Measurements from ENCODE around the gene SRSF12. TPM values are rescaled to one million over a fixed set of nuclear protein-coding genes. Genes with fewer than 3 reads are reported as not detected.
"Not testable (repeated sequence)": the region's sequence is repeated elsewhere in the genome, so short reads cannot be mapped to it uniquely, and the experiment has no call there.

SRSF12 gene
- total RNA-seq, 2 experiments from 2014 or later: 0.15 TPM; not detected in 1

DNA sequence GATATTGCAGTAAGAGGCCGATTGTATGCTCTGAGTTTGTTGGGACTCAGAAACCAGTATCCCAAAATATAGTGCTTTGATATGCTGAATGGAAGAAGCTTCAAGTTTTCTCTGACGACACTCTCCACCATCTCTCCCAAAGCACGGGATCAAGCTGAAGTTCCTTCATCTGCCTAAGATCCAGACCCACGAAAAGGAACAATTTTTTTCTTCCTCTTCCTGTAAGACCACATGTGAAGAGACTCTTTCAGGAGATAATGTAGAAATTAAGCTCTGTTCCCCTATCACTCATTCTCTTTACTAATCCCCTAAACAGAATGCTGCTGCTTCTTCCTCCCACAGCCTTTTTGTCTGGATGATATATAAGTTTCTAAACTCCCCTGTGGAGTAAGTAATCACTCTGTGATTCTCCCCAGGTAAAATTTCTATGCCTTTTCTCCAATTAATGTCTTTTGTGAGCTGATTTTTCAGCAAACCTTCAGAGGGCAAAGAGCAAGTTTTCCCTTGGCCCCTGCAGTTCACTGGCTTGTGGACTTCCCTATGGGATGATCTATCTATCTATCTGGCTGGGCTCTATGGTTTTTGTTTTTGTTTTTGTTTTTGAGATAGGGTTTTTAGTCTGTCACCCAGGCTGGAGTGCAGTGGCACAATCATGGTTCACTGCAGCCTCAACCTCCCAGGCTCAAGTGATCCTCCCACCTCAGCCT, 50.8 kb downstream of the SRSF12 start:
- Mint-ChIP-seq H3K36me3 (ENCODE audit: low read depth) (no peaks in the 10 kb centered on the region), H3K4me3 (no peak overlapping the region), H3K27me3 (ENCODE audit: low read depth) (no peaks in the 10 kb centered on the region), H3K4me1 (ENCODE audit: low read depth) (no peaks in the 10 kb centered on the region), H3K27ac (no peak overlapping the region), H3K9me3 (no peaks in the 10 kb centered on the region)
- intact Hi-C loops (cut with micrococcal nuclease): no loop called here
- no peak for DNase-seq
- CTCF ChIA-PET: interaction anchor here (1.2 kb wide), 2 partner anchors 13 to 103 kb away, joined by 3 read pairs; partner anchors contain the start of gene PNRC1

DNA sequence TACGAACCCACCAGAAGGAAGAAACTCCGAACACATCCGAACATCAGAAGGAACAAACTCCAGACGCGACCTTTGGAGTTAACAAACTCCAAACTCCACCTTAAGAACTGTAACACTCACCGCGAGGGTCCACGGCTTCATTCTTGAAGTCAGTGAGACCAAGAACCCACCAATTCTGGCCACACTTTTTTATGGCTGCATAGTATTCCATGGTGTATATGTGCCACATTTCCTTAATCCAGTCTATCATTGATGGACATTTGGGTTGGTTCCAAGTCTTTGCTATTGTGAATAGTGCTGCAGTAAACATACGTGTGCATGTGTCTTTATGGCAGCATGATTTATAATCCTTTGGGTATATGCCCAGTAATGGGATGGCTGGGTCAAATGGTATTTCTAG, 51.8 kb downstream of the SRSF12 start:
- intact Hi-C loops (cut with micrococcal nuclease); H3K27ac Mint-ChIP-seq; H3K4me3 Mint-ChIP-seq; DNase-seq; H3K36me3 Mint-ChIP-seq (ENCODE audit: low read depth); H3K4me1 Mint-ChIP-seq (ENCODE audit: low read depth); H3K9me3 Mint-ChIP-seq; H3K27me3 Mint-ChIP-seq (ENCODE audit: low read depth): not testable (repeated sequence)
- CTCF ChIA-PET: interaction anchor here (1.3 kb wide), 1 partner anchor 13 kb away, joined by 7 read pairs; no protein-coding TSS in a partner anchor

DNA sequence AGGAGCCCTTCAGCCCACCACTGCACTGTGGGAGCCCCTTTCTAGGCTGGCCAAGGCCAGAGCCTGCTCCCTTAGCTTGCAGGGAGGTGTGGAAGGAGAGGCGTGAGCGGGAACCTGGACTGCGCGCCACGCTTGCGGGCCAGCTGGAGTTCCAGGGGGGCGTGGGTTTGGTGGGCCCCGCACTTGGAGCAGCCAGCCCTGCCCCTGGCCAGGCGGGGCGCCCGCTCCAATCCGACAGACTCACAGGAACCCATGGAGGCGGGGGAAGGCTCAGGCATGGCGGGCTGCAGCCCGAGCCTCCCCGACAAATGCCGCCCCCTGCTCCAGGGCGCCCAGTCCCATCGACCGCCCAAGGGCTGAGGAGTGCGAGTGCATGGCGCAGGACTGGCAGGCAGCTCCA, 52.9 kb downstream of the SRSF12 start:
- intact Hi-C loops (cut with micrococcal nuclease); H3K4me3 Mint-ChIP-seq; H3K9me3 Mint-ChIP-seq; DNase-seq; H3K27ac Mint-ChIP-seq; H3K4me1 Mint-ChIP-seq (ENCODE audit: low read depth); H3K27me3 Mint-ChIP-seq (ENCODE audit: low read depth); H3K36me3 Mint-ChIP-seq (ENCODE audit: low read depth): not testable (repeated sequence)
- CTCF ChIA-PET: interaction anchor here (0.5 to 1.3 kb wide), 2 partner anchors 14 to 85 kb away, joined by 4 to 7 read pairs; no protein-coding TSS in a partner anchor

DNA sequence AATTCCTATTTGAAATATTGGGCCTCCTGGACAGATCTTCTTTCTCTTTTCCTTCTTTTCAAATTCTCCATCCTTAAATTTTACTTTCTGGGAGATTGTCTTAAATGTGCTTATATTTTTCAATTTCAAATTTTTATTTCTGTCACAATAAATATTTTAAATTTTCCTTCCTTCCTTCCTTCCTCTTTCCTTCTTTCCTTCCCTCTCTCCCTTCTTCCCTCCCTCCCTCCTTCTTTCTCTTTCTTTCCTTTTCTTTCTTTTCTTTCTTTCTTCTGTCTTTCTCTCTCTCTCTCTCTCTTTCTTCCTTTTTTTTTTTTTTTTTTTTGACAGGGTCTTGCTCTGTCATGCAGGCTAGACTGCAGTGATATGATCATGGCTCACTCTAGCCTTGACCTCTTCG, 54.0 kb downstream of the SRSF12 start:
- no peak overlapping the region for H3K27ac Mint-ChIP-seq

DNA sequence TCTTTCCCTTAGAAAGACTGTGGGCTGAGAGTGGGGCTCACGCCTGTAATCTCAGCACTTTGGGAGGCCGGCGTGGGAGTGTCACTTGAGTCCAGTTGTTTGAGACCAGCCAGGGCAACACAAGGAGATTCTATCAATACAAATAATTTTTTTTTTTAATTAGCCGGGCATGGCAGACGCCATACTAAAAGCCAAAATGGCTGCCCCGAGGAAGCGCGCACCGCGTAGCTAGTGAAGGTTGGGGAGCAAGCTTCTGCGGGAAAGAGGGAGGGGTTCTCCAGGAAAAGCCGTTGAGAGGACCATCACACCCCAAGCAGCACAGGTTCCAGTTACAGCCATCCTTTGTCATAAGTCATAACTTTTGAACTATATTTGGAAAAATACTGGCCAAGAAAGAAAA, 58.6 kb downstream of the SRSF12 start:
- CTCF ChIA-PET: no interaction called here
- Mint-ChIP-seq H3K4me3 (no peak overlapping the region), H3K36me3 (ENCODE audit: low read depth) (no peaks in the 10 kb centered on the region), H3K27ac (no peak overlapping the region), H3K9me3 (peaks cover 2% of the 10 kb centered on the region), H3K27me3 (ENCODE audit: low read depth) (no peaks in the 10 kb centered on the region), H3K4me1 (ENCODE audit: low read depth) (no peaks in the 10 kb centered on the region)
- intact Hi-C loops (cut with micrococcal nuclease): no loop called here
- no peak for DNase-seq

More for the DNA sequence above, 54.0 kb downstream of the SRSF12 start:
- CTCF ChIA-PET: no interaction called here
- Mint-ChIP-seq H3K27me3 (ENCODE audit: low read depth) (no peaks in the 10 kb centered on the region), H3K9me3 (no peaks in the 10 kb centered on the region), H3K36me3 (ENCODE audit: low read depth) (no peaks in the 10 kb centered on the region), H3K4me3 (no peak overlapping the region), H3K4me1 (ENCODE audit: low read depth) (no peaks in the 10 kb centered on the region)
- no peak for DNase-seq
- intact Hi-C loops (cut with micrococcal nuclease): no loop called here

DNA sequence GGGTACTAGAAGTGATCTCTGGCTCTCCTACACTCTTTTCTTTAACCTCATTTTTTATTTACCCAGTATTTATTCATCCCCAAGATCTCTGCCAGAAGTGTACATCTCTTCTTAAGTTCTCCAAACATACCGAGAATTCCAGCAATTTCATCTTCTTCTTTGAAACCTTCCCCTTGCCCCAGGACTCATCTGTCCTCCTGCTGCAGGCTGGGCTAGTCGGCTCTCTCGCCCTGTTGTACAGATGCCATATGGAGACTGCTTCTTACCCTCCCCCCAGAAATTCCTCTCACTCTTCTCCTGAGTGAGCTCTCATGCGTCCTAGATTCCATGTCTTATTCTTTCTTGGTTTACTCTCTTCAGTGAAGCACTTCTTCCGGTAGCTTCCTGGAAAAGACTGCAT, 59.2 kb downstream of the SRSF12 start:
- H3K27me3 Mint-ChIP-seq (ENCODE audit: low read depth): no peaks in the 10 kb centered on the region
- CTCF ChIA-PET: no interaction called here
- no peak overlapping the region for H3K4me3 Mint-ChIP-seq
- no peak overlapping the region for H3K27ac Mint-ChIP-seq
- no peaks in the 10 kb centered on the region for H3K4me1 Mint-ChIP-seq (ENCODE audit: low read depth)
- intact Hi-C loops (cut with micrococcal nuclease): no loop called here
- no peaks in the 10 kb centered on the region for H3K36me3 Mint-ChIP-seq (ENCODE audit: low read depth)
- H3K9me3 Mint-ChIP-seq: peaks cover 2% of the 10 kb centered on the region
- no peak for DNase-seq

DNA sequence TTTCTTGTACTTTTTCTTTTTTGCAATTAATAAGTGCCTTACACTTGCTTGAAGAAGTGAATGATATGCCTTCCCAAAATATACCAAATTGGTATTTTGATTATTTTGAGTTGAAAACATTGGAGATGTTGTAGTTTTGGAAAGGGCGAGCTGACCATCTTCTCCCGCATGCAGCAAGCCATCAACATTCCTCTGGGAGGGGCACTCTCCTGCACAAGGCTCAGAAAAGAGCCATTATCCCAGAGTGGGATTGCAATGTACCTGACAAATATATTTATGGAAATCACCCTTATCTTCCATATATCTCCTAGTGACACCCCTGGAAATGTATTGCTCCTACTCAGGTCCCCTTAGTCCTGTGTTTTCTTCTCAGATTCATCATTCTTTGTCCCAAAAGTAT, 60.1 kb downstream of the SRSF12 start:
- DNase-seq: no peak
- Mint-ChIP-seq H3K4me1 (ENCODE audit: low read depth) (no peaks in the 10 kb centered on the region), H3K36me3 (ENCODE audit: low read depth) (no peaks in the 10 kb centered on the region), H3K9me3 (peaks cover 2% of the 10 kb centered on the region), H3K27ac (no peak overlapping the region), H3K27me3 (ENCODE audit: low read depth) (no peaks in the 10 kb centered on the region), H3K4me3 (no peak overlapping the region)
- intact Hi-C loops (cut with micrococcal nuclease): no loop called here
- CTCF ChIA-PET: no interaction called here

DNA sequence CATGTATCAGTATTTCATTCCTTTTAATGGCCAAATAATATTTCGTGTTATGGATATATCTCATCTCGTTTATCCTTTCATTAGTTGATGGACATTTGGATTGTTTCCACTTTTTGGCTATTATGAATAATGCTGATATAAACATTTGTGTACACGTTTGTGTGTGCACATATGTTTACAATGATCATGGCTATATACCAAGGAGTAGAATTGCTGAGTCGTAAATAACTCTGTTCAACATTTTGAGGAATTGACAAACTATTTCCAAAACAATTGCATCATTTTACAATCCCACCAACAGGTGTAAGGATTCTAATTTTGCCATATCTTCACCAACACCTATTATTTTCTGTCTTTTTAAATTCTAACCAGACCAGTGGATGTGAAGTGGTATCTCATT, 63.7 kb downstream of the SRSF12 start:
- Mint-ChIP-seq H3K9me3 (peaks cover 2% of the 10 kb centered on the region), H3K27me3 (ENCODE audit: low read depth) (no peaks in the 10 kb centered on the region), H3K4me1 (ENCODE audit: low read depth) (peaks cover 10% of the 10 kb centered on the region), H3K36me3 (ENCODE audit: low read depth) (no peaks in the 10 kb centered on the region), H3K27ac (no peak overlapping the region), H3K4me3 (no peak overlapping the region)
- CTCF ChIA-PET: no interaction called here
- no peak for DNase-seq
- intact Hi-C loops (cut with micrococcal nuclease): no loop called here

DNA sequence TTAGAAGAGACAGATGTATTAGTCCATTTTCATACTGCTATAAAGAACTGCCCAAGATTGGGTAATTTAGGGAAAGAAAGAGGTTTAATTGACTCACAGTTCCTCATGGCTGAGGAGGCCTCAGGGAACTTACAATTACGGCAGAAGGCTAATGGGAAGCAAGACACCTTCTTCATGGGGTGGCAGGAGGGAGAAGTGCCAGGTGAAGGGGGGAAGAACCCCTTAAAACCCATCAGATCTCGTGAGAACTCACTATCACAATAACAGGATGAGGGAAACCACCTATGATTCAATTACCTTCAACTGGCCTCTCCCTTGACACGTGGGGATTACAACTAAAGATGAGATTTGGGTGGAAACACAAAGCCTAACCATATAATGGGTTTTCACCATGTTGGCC, 66.2 kb downstream of the SRSF12 start:
- intact Hi-C loops (cut with micrococcal nuclease): loop anchor here (1.0 kb wide), 1 partner anchor 28 kb away; no protein-coding TSS in a partner anchor
- H3K27me3 Mint-ChIP-seq (ENCODE audit: low read depth): no peaks in the 10 kb centered on the region
- CTCF ChIA-PET: interaction anchor here (1.0 to 1.8 kb wide), 2 partner anchors 23 to 69 kb away, joined by 5 to 6 read pairs; no protein-coding TSS in a partner anchor
- H3K9me3 Mint-ChIP-seq: peaks cover 2% of the 10 kb centered on the region
- H3K4me3 Mint-ChIP-seq: no peak overlapping the region
- H3K4me1 Mint-ChIP-seq (ENCODE audit: low read depth): peaks cover 10% of the 10 kb centered on the region
- no peak overlapping the region for H3K27ac Mint-ChIP-seq
- peak; percentile 23 for DNase-seq
- no peaks in the 10 kb centered on the region for H3K36me3 Mint-ChIP-seq (ENCODE audit: low read depth)

DNA sequence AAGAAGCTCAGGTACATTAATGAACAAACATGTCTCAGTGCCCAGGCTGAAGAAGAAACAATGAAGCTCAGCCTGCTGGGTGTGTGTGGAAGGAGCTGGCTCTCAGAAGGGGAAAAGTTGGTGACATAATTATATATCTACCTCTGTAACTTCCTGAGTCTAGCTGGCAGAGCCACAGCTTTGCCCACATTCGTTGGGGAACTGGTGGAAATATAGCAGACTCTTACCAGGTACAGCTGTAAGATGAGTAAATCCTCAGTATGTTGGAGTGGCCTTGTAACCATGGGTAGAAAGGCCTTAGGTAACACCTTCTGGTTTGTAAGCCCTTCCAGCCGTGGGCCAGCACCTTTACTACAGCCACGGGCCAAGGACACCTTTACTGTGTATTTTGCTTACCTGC, 67.2 kb downstream of the SRSF12 start:
- H3K4me1 Mint-ChIP-seq (ENCODE audit: low read depth): peaks cover 10% of the 10 kb centered on the region
- H3K4me3 Mint-ChIP-seq: no peak overlapping the region
- no peaks in the 10 kb centered on the region for H3K27me3 Mint-ChIP-seq (ENCODE audit: low read depth)
- intact Hi-C loops (cut with micrococcal nuclease): loop anchor here (1.0 kb wide), 1 partner anchor 29 kb away; no protein-coding TSS in a partner anchor
- no peak overlapping the region for H3K27ac Mint-ChIP-seq
- no peaks in the 10 kb centered on the region for H3K36me3 Mint-ChIP-seq (ENCODE audit: low read depth)
- CTCF ChIA-PET: interaction anchor here (1.8 kb wide), 1 partner anchor 68 kb away, joined by 6 read pairs; no protein-coding TSS in a partner anchor
- DNase-seq: no peak
- H3K9me3 Mint-ChIP-seq: peaks cover 2% of the 10 kb centered on the region

DNA sequence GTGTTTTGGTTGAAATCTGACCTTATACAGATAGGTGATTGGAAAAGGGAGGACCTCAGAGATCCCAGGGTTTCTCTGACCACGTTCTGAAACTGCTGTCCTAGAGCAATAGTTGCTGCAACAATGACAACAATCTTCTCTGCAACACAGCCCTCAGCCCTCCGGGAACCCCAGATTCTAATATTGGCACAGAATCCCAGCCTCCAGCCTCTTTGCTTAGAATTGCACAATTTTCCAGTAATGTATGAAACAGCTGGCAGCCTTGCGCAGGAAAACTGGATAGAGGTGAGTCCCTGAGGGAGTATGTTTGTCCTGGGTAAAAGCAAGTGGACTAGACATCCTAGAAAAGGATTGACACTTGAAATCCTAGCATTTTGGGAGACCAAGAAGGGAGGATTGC, 67.7 kb downstream of the SRSF12 start:
- CTCF ChIA-PET: interaction anchor here (1.8 kb wide), 1 partner anchor 68 kb away, joined by 6 read pairs; no protein-coding TSS in a partner anchor
- Mint-ChIP-seq H3K27ac (no peak overlapping the region), H3K36me3 (ENCODE audit: low read depth) (no peaks in the 10 kb centered on the region), H3K4me1 (ENCODE audit: low read depth) (peaks cover 10% of the 10 kb centered on the region), H3K27me3 (ENCODE audit: low read depth) (no peaks in the 10 kb centered on the region), H3K9me3 (peaks cover 2% of the 10 kb centered on the region), H3K4me3 (no peak overlapping the region)
- DNase-seq: no peak
- intact Hi-C loops (cut with micrococcal nuclease): no loop called here

DNA sequence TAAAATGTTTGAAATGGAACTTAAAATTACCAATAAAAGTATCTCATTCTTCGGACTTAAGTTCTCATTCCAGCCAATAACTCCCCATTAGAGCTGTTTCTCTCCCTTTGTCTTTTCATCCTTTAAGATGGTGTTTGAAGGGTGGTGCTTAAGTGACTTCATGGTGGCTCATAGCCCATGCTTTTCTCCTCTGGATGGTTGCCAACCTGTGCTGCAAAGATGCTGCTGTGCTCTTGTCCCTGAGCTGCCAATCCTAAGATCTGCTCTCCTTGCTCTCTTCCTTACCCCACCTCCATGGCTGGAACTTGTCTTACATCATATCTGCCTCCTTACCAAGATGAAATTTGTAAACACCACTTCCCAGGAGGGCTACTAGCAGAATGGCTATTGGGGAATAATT, 68.9 kb downstream of the SRSF12 start:
- Mint-ChIP-seq H3K4me3 (no peak overlapping the region), H3K36me3 (ENCODE audit: low read depth) (no peaks in the 10 kb centered on the region), H3K4me1 (ENCODE audit: low read depth) (peaks cover 10% of the 10 kb centered on the region), H3K27ac (no peak overlapping the region), H3K27me3 (ENCODE audit: low read depth) (no peaks in the 10 kb centered on the region), H3K9me3 (no peaks in the 10 kb centered on the region)
- CTCF ChIA-PET: interaction anchor here (0.7 kb wide), 1 partner anchor 1856 kb away, joined by 3 read pairs; no protein-coding TSS in a partner anchor
- no peak for DNase-seq
- intact Hi-C loops (cut with micrococcal nuclease): no loop called here

DNA sequence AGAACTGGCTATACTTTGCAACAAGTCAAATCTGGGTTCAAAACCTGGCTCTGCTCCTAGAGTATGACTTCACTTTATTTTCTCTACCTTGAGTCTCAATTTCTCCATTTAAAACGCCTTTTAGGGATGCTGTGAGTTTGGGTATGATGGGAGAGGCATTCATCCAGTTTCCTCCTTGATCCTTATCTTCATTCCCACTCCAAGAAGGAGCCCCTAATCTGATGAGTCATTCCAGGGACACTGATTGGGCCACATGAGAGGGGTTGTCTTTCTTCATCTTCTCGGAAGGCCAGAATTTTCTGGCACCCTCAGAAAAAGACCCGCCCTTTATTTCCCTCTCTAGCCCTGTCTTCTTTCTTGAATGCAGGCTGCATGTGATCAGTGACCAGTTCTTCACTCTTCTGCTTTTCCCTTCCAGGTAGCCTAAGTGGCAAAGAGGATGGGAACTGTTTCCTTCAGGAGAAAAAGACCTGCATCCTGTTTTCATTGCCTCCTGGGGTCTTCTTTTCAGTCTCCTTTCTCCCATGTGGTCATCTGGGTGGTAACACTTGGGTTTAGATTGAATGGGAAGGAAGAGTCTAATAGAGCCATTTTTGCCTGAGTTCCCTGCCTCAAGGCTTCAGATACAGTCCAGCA, 69.5 kb downstream of the SRSF12 start:
- H3K27me3 Mint-ChIP-seq (ENCODE audit: low read depth): no peaks in the 10 kb centered on the region
- no peaks in the 10 kb centered on the region for H3K36me3 Mint-ChIP-seq (ENCODE audit: low read depth)

More for the DNA sequence above, 69.5 kb downstream of the SRSF12 start:
- Mint-ChIP-seq H3K4me1 (ENCODE audit: low read depth) (peaks cover 10% of the 10 kb centered on the region), H3K4me3 (no peak overlapping the region), H3K27ac (no peak overlapping the region), H3K9me3 (no peaks in the 10 kb centered on the region)
- intact Hi-C loops (cut with micrococcal nuclease): no loop called here
- no peak for DNase-seq
- CTCF ChIA-PET: interaction anchor here (0.6 to 0.7 kb wide), 2 partner anchors 162 to 1856 kb away, joined by 3 read pairs; no protein-coding TSS in a partner anchor

All from activated naive CD4-positive, alpha-beta T cell treated with anti-CD3 and anti-CD28 coated beads for 36 hours (primary cell).